HG03432 (cell line): ENCODE measurements around the gene ZNF586.
"Not testable (repeated sequence)": the region's sequence is repeated elsewhere in the genome, so short reads cannot be mapped to it uniquely, and the experiment has no call there.

Experiments
- ATAC-seq: cut with Tn5 transposase; IDR thresholded peaks from one replicate; pipeline ENCODE4 v1.9.1; 2021; ENCODE audit warnings: mild to moderate bottlenecking, moderate library complexity; ENCODE audit not compliant: unreplicated experiment

Gene ZNF586

DNA sequence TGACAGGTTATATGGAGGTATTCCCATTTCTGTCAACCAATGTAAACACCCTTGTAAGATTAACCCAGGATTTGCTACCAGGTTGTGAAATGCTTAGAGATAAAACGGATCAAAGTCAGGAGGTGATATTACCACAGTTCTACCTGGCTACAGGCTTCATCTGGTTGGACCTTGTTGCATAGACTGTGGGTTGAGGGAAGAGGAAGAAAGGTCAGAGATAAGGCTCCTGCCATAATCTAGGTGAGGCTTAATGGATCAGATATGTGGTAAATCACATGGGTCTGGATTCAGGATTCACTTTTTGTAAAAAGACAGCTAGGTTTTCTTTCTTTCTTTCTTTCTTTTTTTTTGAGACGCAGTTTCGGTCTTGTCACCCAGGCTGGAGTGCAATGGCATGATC is 52.0 kb downstream of the ZNF586 start:
- ATAC-seq, result not testable (repeated sequence)

- not testable (repeated sequence) for ATAC-seq
Observed at GRCh38 chr19:57823155-57823554, 53.7 kb downstream of the ZNF586 start.

DNA sequence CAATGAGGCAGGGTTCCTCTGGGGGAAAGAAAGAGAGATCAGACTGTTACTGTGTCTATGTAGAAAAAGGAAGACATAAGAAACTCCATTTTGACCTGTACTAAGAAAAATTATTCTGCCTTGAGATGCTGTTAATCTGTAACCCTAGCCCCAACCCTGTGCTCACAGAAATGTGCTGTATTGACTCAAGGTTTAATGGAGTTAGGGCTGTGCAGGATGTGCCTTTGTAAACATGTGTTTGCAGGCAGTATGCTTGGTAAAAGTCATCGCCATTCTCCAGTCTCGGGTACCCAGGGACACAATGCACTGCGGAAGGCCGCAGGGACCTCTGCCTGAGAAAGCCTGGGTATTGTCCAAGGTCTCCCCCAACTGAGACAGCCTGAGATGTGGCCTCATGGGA is 54.1 kb downstream of the ZNF586 start:
- ATAC-seq, result not testable (repeated sequence)

DNA sequence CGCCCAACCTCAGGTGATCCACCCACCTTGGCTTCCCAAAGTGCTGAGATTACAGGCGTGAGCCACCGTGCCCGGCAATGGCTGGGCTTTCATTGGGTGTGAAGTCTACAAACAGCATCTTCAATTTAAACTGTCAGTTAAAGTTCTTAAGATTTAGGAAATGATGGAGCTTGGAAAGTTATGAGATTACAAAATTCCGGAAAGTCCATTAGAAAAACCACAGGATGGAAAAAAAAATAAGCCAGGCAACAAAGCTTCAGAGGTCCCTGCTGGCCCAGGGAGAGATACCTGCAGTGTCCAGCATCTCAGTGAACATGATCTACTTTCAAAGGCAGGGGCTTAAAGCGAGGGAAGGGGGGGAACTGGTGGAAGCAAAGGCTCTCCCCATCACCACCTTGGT is 56.0 kb downstream of the ZNF586 start:
- ATAC-seq, result no peak

GRCh38 chr19:57829316-57829715 is 59.8 kb downstream of the ZNF586 start:
- ATAC-seq, result no peak

GRCh38 chr19:57830071-57830602 is 60.7 kb downstream of the ZNF586 start, which contains the start of gene ZNF587B:
Gene ZNF587B, plus strand, starts transcription at chr19:57830299. Its CDS starts 230 bp downstream, at chr19:57830529.
- no peak for ATAC-seq
